Mucosa of descending colon (tissue), 3 donors: ENCODE data around the gene DPP6. TPM values are rescaled to one million over a fixed set of nuclear protein-coding genes. Genes with fewer than 3 reads are reported as not detected.

Experiments
- ATAC-seq: fragments of 200-7000 bp; cut with Tn5 transposase; one replicate; pipeline ENCODE4 v1.9.1; 2020; ENCODE audit warnings: mild to moderate bottlenecking, moderate library complexity
- DNase-seq, 3 donors: peaks; one replicate each; pipeline ENCODE4 v3.0.0-alpha.2; 2020
- H3K36me3 ChIP-seq: fragments of 200-600 bp; one replicate; pipeline ENCODE4 v1.8.0; 2021; ENCODE audit warnings: low read depth, mild to moderate bottlenecking
- H3K4me1 ChIP-seq: fragments of 200-600 bp; one replicate; pipeline ENCODE4 v1.8.0; 2021; ENCODE audit warnings: low read depth, mild to moderate bottlenecking
- H3K4me3 ChIP-seq: fragments of 200-600 bp; one replicate; pipeline ENCODE4 v1.8.0; 2021; ENCODE audit warnings: mild to moderate bottlenecking
- H3K9me3 ChIP-seq: fragments of 200-600 bp; one replicate; pipeline ENCODE4 v1.8.0; 2021; ENCODE audit warnings: mild to moderate bottlenecking
- intact Hi-C, 2 donors: fragments of 100-400 bp; cut with DNase I in 1 of 2; cut with micrococcal nuclease in 1 of 2; formaldehyde crosslinking; loops; one replicate each; pipeline versions ENCODE4 v1.11.0 to v1.11.1; 2022; cut with DNase I, micrococcal nuclease
- total RNA-seq, 3 donors: library from RNA; stranded (reverse); fragmentation: NEBNext Ultra II Directional in 2 of 3; extraction: Animal tissue kit (Norgen Biotek cat#: 25700) in 2 of 3; gene quantifications; one replicate each; pipeline versions ENCODE4 v1.2.1 to v1.2.4, GENCODE V29; 2021 to 2023
- TF ChIP-seq, protein P1 (sequence below): fragments of 200-600 bp; IDR thresholded peaks from one replicate; pipeline ENCODE4 v1.8.0; 2022; ENCODE audit warnings: antibody characterized with exemption, mild to moderate bottlenecking
- donor health status: DM: no; HTN: no; CAD: no; lungs with moderate emphysema.
- donor health status: DM: no; HTN: no; CAD: no.
- donor health status: DM: no; HTN: yes; CAD: no.

The DPP6 gene
- total RNA-seq, 3 donors from 2014 or later: 1.3 to 33.8 (median 1.5) TPM

DNA sequence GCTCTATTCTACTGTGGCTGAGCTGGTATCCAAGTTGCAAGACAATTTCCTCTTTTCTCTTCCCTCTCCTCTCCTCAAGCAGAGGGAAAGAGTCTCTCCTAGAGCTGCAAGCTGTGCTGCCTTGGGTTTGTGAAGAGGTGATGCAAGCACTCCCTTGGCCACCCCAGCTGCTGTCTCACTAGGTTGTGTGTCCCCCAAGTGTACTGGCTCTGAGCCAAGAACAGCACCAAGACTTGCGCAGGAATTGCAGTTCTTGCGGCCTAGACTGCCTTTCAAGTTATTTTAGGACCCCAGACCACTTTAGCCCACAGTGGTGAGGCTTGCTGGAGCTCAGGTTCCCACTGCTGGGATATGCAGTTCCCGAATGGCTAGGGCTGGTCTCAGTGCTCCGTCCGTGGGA lies 411.6 kb downstream of the DPP6 start:
- Histone ChIP-seq H3K4me1 (no peaks in the 10 kb centered on the region), H3K36me3 (no peaks in the 10 kb centered on the region), H3K4me3 (no peak overlapping the region), H3K9me3 (peaks cover 6% of the 10 kb centered on the region)
- intact Hi-C loops: no loop called here
- TF ChIP-seq, protein P1, sequence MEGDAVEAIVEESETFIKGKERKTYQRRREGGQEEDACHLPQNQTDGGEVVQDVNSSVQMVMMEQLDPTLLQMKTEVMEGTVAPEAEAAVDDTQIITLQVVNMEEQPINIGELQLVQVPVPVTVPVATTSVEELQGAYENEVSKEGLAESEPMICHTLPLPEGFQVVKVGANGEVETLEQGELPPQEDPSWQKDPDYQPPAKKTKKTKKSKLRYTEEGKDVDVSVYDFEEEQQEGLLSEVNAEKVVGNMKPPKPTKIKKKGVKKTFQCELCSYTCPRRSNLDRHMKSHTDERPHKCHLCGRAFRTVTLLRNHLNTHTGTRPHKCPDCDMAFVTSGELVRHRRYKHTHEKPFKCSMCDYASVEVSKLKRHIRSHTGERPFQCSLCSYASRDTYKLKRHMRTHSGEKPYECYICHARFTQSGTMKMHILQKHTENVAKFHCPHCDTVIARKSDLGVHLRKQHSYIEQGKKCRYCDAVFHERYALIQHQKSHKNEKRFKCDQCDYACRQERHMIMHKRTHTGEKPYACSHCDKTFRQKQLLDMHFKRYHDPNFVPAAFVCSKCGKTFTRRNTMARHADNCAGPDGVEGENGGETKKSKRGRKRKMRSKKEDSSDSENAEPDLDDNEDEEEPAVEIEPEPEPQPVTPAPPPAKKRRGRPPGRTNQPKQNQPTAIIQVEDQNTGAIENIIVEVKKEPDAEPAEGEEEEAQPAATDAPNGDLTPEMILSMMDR: no peak
- DNase-seq (no peak), ATAC-seq (no peak)

DNA sequence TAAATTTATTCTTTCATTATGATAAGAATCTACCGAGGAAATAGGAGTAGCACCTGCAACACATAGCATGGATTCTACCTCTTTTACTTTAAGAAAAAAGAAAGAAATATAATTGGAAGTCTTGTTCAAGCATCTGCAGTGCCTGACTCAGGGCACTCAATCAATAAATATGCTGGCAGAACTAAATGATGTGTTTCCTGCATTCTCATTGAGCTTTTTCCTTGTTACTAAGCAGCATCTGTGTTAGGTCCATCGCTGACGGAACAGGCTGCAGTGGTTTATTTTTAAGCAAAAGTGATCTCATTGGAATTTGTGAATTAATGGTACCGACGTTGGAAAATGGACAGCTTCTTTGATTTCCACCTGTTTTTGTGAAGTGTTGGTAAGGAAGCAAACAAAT lies 417.5 kb downstream of the DPP6 start:
- Histone ChIP-seq H3K4me1 (no peaks in the 10 kb centered on the region), H3K36me3 (no peaks in the 10 kb centered on the region), H3K9me3 (no peaks in the 10 kb centered on the region), H3K4me3 (no peak overlapping the region)
- intact Hi-C loops: no loop called here
- ATAC-seq (no peak), DNase-seq (no peak)
- TF ChIP-seq, protein P1: no peak

- H3K9me3 ChIP-seq: no peaks in the 10 kb centered on the region
- intact Hi-C loops: no loop called here
- TF ChIP-seq, protein P1: no peak
- H3K4me1 ChIP-seq: no peaks in the 10 kb centered on the region
- H3K4me3 ChIP-seq: no peak overlapping the region
- no peaks in the 10 kb centered on the region for H3K36me3 ChIP-seq
- DNase-seq (no peak), ATAC-seq (no peak)
These were observed 420.1 kb downstream of the DPP6 start for GRCh38 chr7:154472343-154472742.

- Histone ChIP-seq H3K4me1 (no peaks in the 10 kb centered on the region), H3K9me3 (no peaks in the 10 kb centered on the region), H3K4me3 (no peak overlapping the region), H3K36me3 (no peaks in the 10 kb centered on the region)
- DNase-seq: no peak
- ATAC-seq: no peak
- TF ChIP-seq, protein P1: no peak
- intact Hi-C loops: no loop called here
These were observed 421.2 kb downstream of the DPP6 start for GRCh38 chr7:154473360-154473759.

DNA sequence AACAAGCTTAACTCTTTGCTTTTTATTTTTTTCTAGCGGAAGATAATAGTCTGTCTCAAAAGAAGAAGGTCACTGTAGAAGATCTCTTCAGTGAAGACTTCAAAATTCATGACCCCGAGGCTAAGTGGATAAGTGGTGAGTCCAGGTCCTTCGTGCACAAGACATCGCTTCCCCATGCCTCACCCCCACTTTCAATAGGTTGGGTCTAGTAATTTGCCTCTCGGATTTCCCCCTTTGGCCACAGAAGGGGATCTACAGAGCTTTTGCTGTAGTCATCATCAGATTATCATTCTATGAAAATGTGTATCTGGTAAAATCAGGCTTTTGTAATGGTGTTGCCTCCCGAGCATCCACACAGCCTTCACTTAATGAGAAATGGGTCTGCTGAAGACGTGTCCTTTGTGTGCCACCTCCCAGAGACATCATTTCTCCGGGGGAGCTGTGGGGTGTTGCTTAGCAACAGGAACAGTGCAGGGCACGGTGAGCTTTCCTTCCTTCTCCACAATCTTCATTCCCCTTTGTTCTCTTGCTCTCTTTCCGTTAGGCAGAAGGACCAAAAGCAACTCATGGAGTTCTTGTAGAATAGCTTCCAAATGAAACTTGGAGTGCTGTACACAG lies 422.8 kb downstream of the DPP6 start:
- DNase-seq (no peak), ATAC-seq (no peak)
- Histone ChIP-seq H3K9me3 (no peaks in the 10 kb centered on the region), H3K36me3 (no peaks in the 10 kb centered on the region), H3K4me1 (no peaks in the 10 kb centered on the region), H3K4me3 (no peak overlapping the region)
- intact Hi-C loops: no loop called here
- TF ChIP-seq, protein P1: no peak

DNA sequence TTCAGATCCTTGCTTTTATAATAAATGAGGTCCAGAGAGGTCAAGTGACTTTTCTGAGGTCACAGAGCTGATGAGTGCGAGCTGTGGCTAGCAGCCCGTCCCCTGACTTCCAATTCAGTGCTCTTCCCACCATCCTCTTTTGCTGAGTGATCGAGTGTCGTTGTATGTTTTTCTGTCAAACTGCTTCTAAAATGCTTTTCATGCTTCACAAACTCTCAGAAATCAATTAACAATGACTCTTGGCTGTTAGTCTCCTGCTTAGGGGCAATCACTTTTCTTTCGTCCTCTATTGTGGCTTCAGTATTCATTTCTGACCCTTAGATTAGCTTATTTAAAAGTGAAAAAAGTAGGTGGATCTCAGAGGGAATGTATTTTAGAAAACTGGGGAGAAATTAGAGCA lies 423.7 kb downstream of the DPP6 start:
- TF ChIP-seq, protein P1: no peak
- ATAC-seq (no peak), DNase-seq (no peak)
- intact Hi-C loops: no loop called here
- Histone ChIP-seq H3K4me3 (no peak overlapping the region), H3K36me3 (no peaks in the 10 kb centered on the region), H3K9me3 (no peaks in the 10 kb centered on the region), H3K4me1 (no peaks in the 10 kb centered on the region)
